Kidney (tissue), 14 donors: ENCODE data around the gene CNTN5. TPM values are rescaled to one million over a fixed set of nuclear protein-coding genes. Genes with fewer than 3 reads are reported as not detected.

Experiments used
- DNase-seq, 5 donors: peaks; one replicate each; pipeline ENCODE4 v3.0.0-alpha.2; 2013 to 2020
- FAIRE-seq: peaks from 2 replicates; lab custom pipeline; 2012; peaks lifted over from hg19 to GRCh38; lab: Jason Lieb, UNC
- H3K27ac ChIP-seq, 2 donors: one replicate each; pipeline ENCODE4 v1.7.0; 2013; ENCODE audit warnings: low read depth in 2 of 2, low read length in 2 of 2, inconsistent platforms in 1 of 2
- H3K27me3 ChIP-seq: one replicate; pipeline ENCODE4 v1.7.1; 2013; ENCODE audit warnings: low read length, inconsistent platforms; ENCODE audit not compliant: control insufficient read depth, insufficient read depth
- H3K36me3 ChIP-seq, 3 donors: one replicate each; pipeline versions ENCODE4 v1.7.0 to v1.7.1; 2013; ENCODE audit warnings: low read length in 3 of 3, control low read depth in 1 of 3, inconsistent platforms in 1 of 3; ENCODE audit not compliant: insufficient read depth in 3 of 3, control insufficient read depth in 2 of 3
- H3K4me1 ChIP-seq, 3 donors: one replicate each; pipeline versions ENCODE4 v1.7.0 to v1.7.1; 2013; ENCODE audit warnings: low read length in 3 of 3, inconsistent platforms in 1 of 3, low read depth in 1 of 3; ENCODE audit not compliant: control insufficient read depth in 2 of 3, insufficient read depth in 2 of 3
- H3K4me3 ChIP-seq, 3 donors: one replicate each; pipeline versions ENCODE4 v1.7.0 to v1.8.1; 2013; ENCODE audit warnings: low read length in 3 of 3, control low read depth in 1 of 3, inconsistent platforms in 1 of 3
- H3K9ac ChIP-seq, 3 donors: one replicate each; pipeline versions ENCODE4 v1.7.0 to v1.7.1; 2013; ENCODE audit warnings: low read length in 3 of 3, control low read depth in 1 of 3, inconsistent platforms in 1 of 3
- H3K9me3 ChIP-seq, 3 donors: one replicate each; pipeline versions ENCODE4 v1.7.0 to v1.7.1; 2013; ENCODE audit warnings: low read length in 3 of 3, control low read depth in 1 of 3, inconsistent platforms in 1 of 3; ENCODE audit not compliant: control insufficient read depth in 2 of 3, insufficient read depth in 1 of 3
- CTCF ChIP-seq: IDR thresholded peaks from 3 replicates; pipeline ENCODE4 v1.5.1; 2012; ENCODE audit warnings: mild to moderate bottlenecking, moderate library complexity, borderline replicate concordance; ENCODE audit not compliant: insufficient read depth; ENCODE audit errors: extremely low read depth
- intact Hi-C: fragments of 100-400 bp; cut with DNase I; formaldehyde crosslinking; loops from one replicate; pipeline ENCODE4 v1.11.1; 2022
- polyA plus RNA-seq: library from polyadenylated mRNA; stranded (reverse); fragments of 350-450 nt; fragmentation: Illumina TruSeq; extraction: RNeasy Lipid Tissue Mini Kit (QIAGEN cat#74804); gene quantifications from one replicate; pipeline ENCODE4 v1.2.3, GENCODE V29; 2014; ENCODE audit warnings: low read depth, low replicate concordance; ENCODE audit not compliant: insufficient read depth
- total RNA-seq: library from RNA; stranded (reverse); fragmentation: NEBNext Ultra II Directional; extraction: Animal tissue kit (Norgen Biotek cat#: 25700); gene quantifications from one replicate; pipeline ENCODE4 v1.2.1, GENCODE V29; 2021
- donor health status: control.
- donor health status: control.
- donor health status: control.
- donor health status: control.
- donor health status: control.
- donor health status: DM: yes; HTN: yes; CAD: no.
- donor health status: Normal renal cell carcinoma (clear cell type).

CNTN5 gene
- total and polyA plus RNA-seq, 2 donors from 2014 or later = 0.11 to 0.66 TPM

- intact Hi-C loops = no loop called here
- no peak for FAIRE-seq
Measured at GRCh38 chr11:99333621-99334020, 312.9 kb downstream of the CNTN5 start.

DNA sequence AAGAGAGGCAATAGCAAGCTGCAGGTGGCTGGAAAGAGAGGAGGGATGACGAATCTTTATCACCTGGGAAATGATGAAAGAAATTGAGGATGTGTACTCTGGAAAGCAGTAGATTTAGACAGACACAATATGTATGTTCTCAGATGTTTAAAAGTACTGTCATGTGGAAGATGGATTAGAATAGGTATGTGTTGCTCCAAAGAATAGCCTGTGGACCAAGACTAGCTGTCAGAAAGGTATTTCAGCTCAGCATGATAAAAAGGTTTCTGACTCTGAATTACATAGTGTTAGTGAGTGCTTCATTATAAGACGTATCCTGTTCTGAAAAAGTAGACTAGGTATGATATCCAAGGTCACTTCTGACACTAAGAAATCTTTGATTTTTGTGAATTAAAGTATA lies 322.4 kb downstream of the CNTN5 start:
- Histone ChIP-seq H3K4me1 (no peaks in the 10 kb centered on the region), H3K27ac (no peak overlapping the region), H3K4me3 (no peak overlapping the region), H3K36me3 (no peaks in the 10 kb centered on the region), H3K27me3 (no peaks in the 10 kb centered on the region), H3K9me3 (no peaks in the 10 kb centered on the region), H3K9ac (no peak overlapping the region)
- FAIRE-seq (no peak), DNase-seq (no peak)
- intact Hi-C loops = no loop called here
- no peak for TF ChIP-seq CTCF

More at GRCh38 chr11:99333621-99334020, 312.9 kb downstream of the CNTN5 start:
- no peaks in the 10 kb centered on the region for H3K27me3 ChIP-seq
- DNase-seq = no peak
- H3K36me3 ChIP-seq = no peaks in the 10 kb centered on the region
- H3K9ac ChIP-seq = no peak overlapping the region
- H3K4me1 ChIP-seq = no peaks in the 10 kb centered on the region
- no peak overlapping the region for H3K27ac ChIP-seq
- no peaks in the 10 kb centered on the region for H3K9me3 ChIP-seq
- TF ChIP-seq CTCF = no peak
- no peak overlapping the region for H3K4me3 ChIP-seq

DNA sequence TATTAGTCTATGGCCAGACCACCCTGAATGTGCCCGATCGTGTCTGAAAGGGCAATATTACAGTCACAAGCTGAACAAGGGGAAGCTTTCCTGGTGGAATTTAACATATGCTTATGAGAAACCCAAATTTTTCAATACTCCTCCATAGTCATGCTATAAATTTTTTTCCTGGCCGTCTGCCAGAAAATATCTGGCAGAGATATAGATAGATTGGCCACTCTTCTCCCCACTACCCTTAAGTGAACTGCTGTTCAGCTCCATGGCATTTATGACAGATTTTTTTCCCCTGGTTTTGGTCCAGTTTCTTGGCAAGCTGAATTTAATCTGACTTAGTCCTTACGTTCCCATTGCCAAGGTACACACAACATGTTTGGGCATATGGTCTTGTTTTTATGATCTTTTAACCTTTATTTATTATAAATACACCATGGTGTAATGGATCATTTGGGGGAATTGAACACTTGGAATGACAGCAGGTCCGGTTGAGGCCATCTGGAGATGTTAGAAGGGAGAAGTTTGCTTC lies 328.5 kb downstream of the CNTN5 start:
- Histone ChIP-seq H3K27ac (no peak overlapping the region), H3K9me3 (no peaks in the 10 kb centered on the region), H3K27me3 (no peaks in the 10 kb centered on the region), H3K36me3 (no peaks in the 10 kb centered on the region), H3K4me1 (no peaks in the 10 kb centered on the region), H3K9ac (no peak overlapping the region), H3K4me3 (no peak overlapping the region)
- DNase-seq (no peak), FAIRE-seq (no peak)
- intact Hi-C loops = no loop called here
- TF ChIP-seq CTCF = no peak

- Histone ChIP-seq H3K4me1 (no peaks in the 10 kb centered on the region), H3K9me3 (no peaks in the 10 kb centered on the region), H3K27ac (no peak overlapping the region), H3K9ac (no peak overlapping the region), H3K27me3 (no peaks in the 10 kb centered on the region), H3K36me3 (no peaks in the 10 kb centered on the region), H3K4me3 (no peak overlapping the region)
- intact Hi-C loops = no loop called here
- DNase-seq (no peak), FAIRE-seq (no peak)
- TF ChIP-seq CTCF = no peak
Measured at GRCh38 chr11:99351624-99352023, 330.9 kb downstream of the CNTN5 start.
